Astrocyte (in vitro differentiated cells and primary cell): ENCODE measurements around the gene MED15.
A peak's percentile ranks its signal among the peaks of the same experiment; 100 is the strongest.

Experiments used
- CTCF ChIP-seq: IDR thresholded peaks from 2 replicates; pipeline ENCODE4 v1.5.1; 2011; ENCODE audit warnings: low read depth, mild to moderate bottlenecking, inconsistent platforms, low read length, moderate library complexity; ENCODE audit not compliant: insufficient read depth
- EZH2 ChIP-seq: IDR thresholded peaks from 2 replicates; pipeline ENCODE4 v1.6.1; 2012; ENCODE audit warnings: mild to moderate bottlenecking, low read length, inconsistent platforms; ENCODE audit not compliant: insufficient read depth

GRCh38 chr22:20551805-20552442 is 44.5 kb downstream of the MED15 start:
- TF ChIP-seq CTCF, result peak; percentile 28
- TF ChIP-seq EZH2, result no peak
